RWPE2 (cell line): ENCODE measurements around the gene PEAK1.
"Not testable (repeated sequence)": the region's sequence is repeated elsewhere in the genome, so short reads cannot be mapped to it uniquely, and the experiment has no call there.

ENCODE experiments used
- ATAC-seq: fragments of 200-7000 bp; cut with Tn5 transposase; 3 replicates; pipeline ENCODE4 v1.9.1; 2021; ENCODE audit warnings: low read depth
- DNase-seq: peaks from one replicate; pipeline ENCODE4 v3.0.0-alpha.2; 2020; ENCODE audit warnings: low spot score
- H3K27ac ChIP-seq: fragments of 450-650 bp; 2 replicates; pipeline ENCODE4 v1.5.1; 2017; ENCODE audit warnings: mild to moderate bottlenecking; ENCODE audit not compliant: poor library complexity, severe bottlenecking
- H3K27me3 ChIP-seq: fragments of 250-450 bp; sonication (Bioruptor Pico); 2 replicates; pipeline ENCODE4 v1.5.1; 2021; ENCODE audit warnings: mild to moderate bottlenecking, moderate library complexity; ENCODE audit not compliant: insufficient read depth, poor library complexity, severe bottlenecking
- H3K36me3 ChIP-seq: fragments of 250-450 bp; sonication (Bioruptor Pico); 2 replicates; pipeline ENCODE4 v1.5.1; 2020; ENCODE audit warnings: low read depth, mild to moderate bottlenecking, moderate library complexity
- H3K4me1 ChIP-seq: fragments of 250-450 bp; sonication (Bioruptor Pico); 2 replicates; pipeline ENCODE4 v1.5.1; 2021; ENCODE audit warnings: mild to moderate bottlenecking, moderate library complexity; ENCODE audit not compliant: insufficient read depth, poor library complexity, severe bottlenecking
- H3K4me3 ChIP-seq: fragments of 250-450 bp; sonication (Bioruptor Pico); 2 replicates; pipeline ENCODE4 v1.5.1; 2021; ENCODE audit warnings: mild to moderate bottlenecking, moderate library complexity; ENCODE audit not compliant: severe bottlenecking
- H3K9me3 ChIP-seq: fragments of 250-450 bp; sonication (Bioruptor Pico); 2 replicates; pipeline ENCODE4 v1.5.1; 2021; ENCODE audit warnings: mild to moderate bottlenecking, moderate library complexity; ENCODE audit not compliant: severe bottlenecking
- CTCF ChIP-seq: fragments of 450-650 bp; IDR thresholded peaks from one replicate; pipeline ENCODE4 v1.5.1; 2017; ENCODE audit warnings: mild to moderate bottlenecking, moderate library complexity; ENCODE audit not compliant: poor library complexity, severe bottlenecking

PEAK1 gene

GRCh38 chr15:77285057-77285997 is 134.6 kb downstream of the PEAK1 start:
- no peak for DNase-seq
- Histone ChIP-seq H3K4me1 (no peaks in the 10 kb centered on the region), H3K36me3 (no peaks in the 10 kb centered on the region; the same call in 1 of the 2 replicates), H3K4me3 (no peak overlapping the region), H3K27me3 (no peaks in the 10 kb centered on the region), H3K27ac (no peak overlapping the region), H3K9me3 (no peaks in the 10 kb centered on the region)
- TF ChIP-seq CTCF, result no peak
- no peak for ATAC-seq

- H3K27me3 ChIP-seq, result no peaks in the 10 kb centered on the region
- DNase-seq, result no peak
- no peak for TF ChIP-seq CTCF
- H3K4me1 ChIP-seq, result no peaks in the 10 kb centered on the region
- H3K9me3 ChIP-seq, result no peaks in the 10 kb centered on the region
- H3K4me3 ChIP-seq, result no peak overlapping the region
- no peak overlapping the region for H3K27ac ChIP-seq
- no peaks in the 10 kb centered on the region; the same call in 1 of the 2 replicates for H3K36me3 ChIP-seq
- ATAC-seq, result peak; percentile 53; the same call in 2 of the 3 replicates
Observed at GRCh38 chr15:77282333-77282732, 137.6 kb downstream of the PEAK1 start.

GRCh38 chr15:77276943-77277342 is 143.0 kb downstream of the PEAK1 start:
- no peak for ATAC-seq
- no peak for TF ChIP-seq CTCF
- DNase-seq, result no peak
- Histone ChIP-seq H3K27ac (no peak overlapping the region), H3K4me1 (no peaks in the 10 kb centered on the region), H3K36me3 (no peaks in the 10 kb centered on the region), H3K4me3 (no peak overlapping the region), H3K9me3 (no peaks in the 10 kb centered on the region), H3K27me3 (no peaks in the 10 kb centered on the region)

GRCh38 chr15:77276096-77276495 is 143.8 kb downstream of the PEAK1 start:
- no peaks in the 10 kb centered on the region for H3K27me3 ChIP-seq
- no peaks in the 10 kb centered on the region for H3K9me3 ChIP-seq
- H3K27ac ChIP-seq, result no peak overlapping the region
- DNase-seq (no peak), ATAC-seq (no peak)
- no peak overlapping the region for H3K4me3 ChIP-seq
- H3K36me3 ChIP-seq, result no peaks in the 10 kb centered on the region
- H3K4me1 ChIP-seq, result no peaks in the 10 kb centered on the region
- no peak for TF ChIP-seq CTCF

GRCh38 chr15:77273136-77273535 is 146.8 kb downstream of the PEAK1 start:
- not testable (repeated sequence) for H3K36me3 ChIP-seq, H3K27ac ChIP-seq, H3K9me3 ChIP-seq, DNase-seq, ATAC-seq, H3K27me3 ChIP-seq, H3K4me1 ChIP-seq, H3K4me3 ChIP-seq
